GM21381 (cell line): ENCODE data around the gene CDC42BPA.
"Not testable (repeated sequence)": the region's sequence is repeated elsewhere in the genome, so short reads cannot be mapped to it uniquely, and the experiment has no call there.

Experiments used
- ATAC-seq: cut with Tn5 transposase; IDR thresholded peaks from one replicate; pipeline ENCODE4 v1.9.1; 2021; ENCODE audit warnings: mild to moderate bottlenecking, moderate library complexity; ENCODE audit not compliant: unreplicated experiment

The CDC42BPA gene

GRCh38 chr1:227263869-227264268 lies 54.4 kb downstream of the CDC42BPA start:
- ATAC-seq, result no peak

GRCh38 chr1:227261501-227261900 lies 56.8 kb downstream of the CDC42BPA start:
- no peak for ATAC-seq

GRCh38 chr1:227260433-227260832 lies 57.9 kb downstream of the CDC42BPA start:
- ATAC-seq, result no peak

GRCh38 chr1:227257964-227258363 lies 60.3 kb downstream of the CDC42BPA start:
- ATAC-seq, result no peak

GRCh38 chr1:227255086-227255732 lies 63.1 kb downstream of the CDC42BPA start:
- ATAC-seq, result no peak

- no peak for ATAC-seq
Observed at GRCh38 chr1:227253065-227253464, 65.2 kb downstream of the CDC42BPA start.

GRCh38 chr1:227245613-227246320 lies 72.5 kb downstream of the CDC42BPA start:
- ATAC-seq, result no peak

GRCh38 chr1:227244339-227245118 lies 73.8 kb downstream of the CDC42BPA start:
- ATAC-seq, result no peak

GRCh38 chr1:227242811-227243682 lies 75.2 kb downstream of the CDC42BPA start:
- no peak for ATAC-seq

GRCh38 chr1:227240983-227241382 lies 77.3 kb downstream of the CDC42BPA start:
- no peak for ATAC-seq

GRCh38 chr1:227234998-227235405 lies 83.3 kb downstream of the CDC42BPA start:
- ATAC-seq, result no peak

GRCh38 chr1:227231128-227231527 lies 87.2 kb downstream of the CDC42BPA start:
- not testable (repeated sequence) for ATAC-seq

- ATAC-seq, result no peak
Observed at GRCh38 chr1:227228201-227228600, 90.1 kb downstream of the CDC42BPA start.

GRCh38 chr1:227227761-227228160 lies 90.5 kb downstream of the CDC42BPA start:
- ATAC-seq, result no peak

GRCh38 chr1:227225715-227226346 lies 92.5 kb downstream of the CDC42BPA start:
- ATAC-seq, result no peak

GRCh38 chr1:227223171-227223806 lies 95.0 kb downstream of the CDC42BPA start:
- ATAC-seq, result no peak

GRCh38 chr1:227219715-227220292 lies 98.5 kb downstream of the CDC42BPA start:
- no peak for ATAC-seq

GRCh38 chr1:227218870-227219573 lies 99.3 kb downstream of the CDC42BPA start:
- no peak for ATAC-seq
